LNCAP (cell line): ENCODE results near the gene FANCM.

Source experiments
- CTCF ChIP-seq: fragments of 450-650 bp; IDR thresholded peaks from 2 replicates; pipeline ENCODE4 v1.5.1; 2017; ENCODE audit warnings: mild to moderate bottlenecking

The FANCM gene

GRCh38 chr14:45144658-45145057, 8.9 kb downstream of the FANCM start:
- no peak for TF ChIP-seq CTCF

- TF ChIP-seq CTCF: no peak
Observed at GRCh38 chr14:45145214-45145613, 9.5 kb downstream of the FANCM start.

GRCh38 chr14:45149602-45150001, 13.9 kb downstream of the FANCM start:
- TF ChIP-seq CTCF: no peak

- no peak for TF ChIP-seq CTCF
Observed at GRCh38 chr14:45150386-45150890, 14.7 kb downstream of the FANCM start.

GRCh38 chr14:45156067-45156466, 20.3 kb downstream of the FANCM start:
- no peak for TF ChIP-seq CTCF

GRCh38 chr14:45169906-45170305, 34.2 kb downstream of the FANCM start:
- TF ChIP-seq CTCF: no peak

GRCh38 chr14:45177076-45177475, 41.3 kb downstream of the FANCM start:
- no peak for TF ChIP-seq CTCF

GRCh38 chr14:45181329-45181728, 45.6 kb downstream of the FANCM start:
- no peak for TF ChIP-seq CTCF
